ENCODE measurements around the gene FBXW8.

The FBXW8 gene

DNA sequence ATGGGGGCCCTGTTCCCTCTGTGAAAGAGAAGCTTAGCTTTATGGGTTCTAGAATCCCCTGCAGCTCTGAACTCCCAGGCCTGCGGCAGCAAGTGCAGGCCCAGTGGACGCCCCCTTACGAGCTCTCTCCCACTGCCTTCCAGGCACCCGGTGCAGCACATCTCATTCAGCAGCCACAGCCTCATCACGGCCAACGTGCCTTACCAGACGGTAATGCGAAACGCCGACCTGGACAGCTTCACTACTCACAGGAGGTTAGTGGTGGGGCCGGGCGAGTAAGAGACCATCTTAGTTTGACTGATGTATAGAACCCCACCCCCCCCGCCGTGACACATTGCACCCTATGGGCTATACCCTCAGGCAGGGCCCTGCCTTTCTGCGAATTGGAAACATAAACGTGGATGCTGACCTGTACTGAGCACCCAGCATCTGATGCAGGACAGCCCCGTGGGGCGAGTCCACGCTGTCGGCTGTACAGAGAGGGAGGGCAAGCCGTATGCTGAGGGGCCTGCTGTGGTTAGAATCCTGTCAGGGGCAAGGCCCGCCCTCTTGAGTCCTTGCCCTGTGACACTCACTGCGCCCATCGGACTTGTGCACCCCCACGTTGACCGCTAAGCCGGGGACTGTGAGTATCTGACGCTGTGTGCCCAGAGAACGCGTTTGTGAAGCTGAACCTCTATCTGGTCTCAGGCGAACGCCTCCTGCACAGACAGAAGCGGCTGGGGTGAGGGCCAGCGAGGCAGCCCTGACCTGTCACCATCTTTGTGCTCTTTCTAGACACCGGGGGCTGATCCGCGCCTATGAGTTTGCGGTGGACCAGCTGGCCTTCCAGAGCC is 116.7 kb downstream of the FBXW8 start:
- TF ChIP-seq, protein P1, sequence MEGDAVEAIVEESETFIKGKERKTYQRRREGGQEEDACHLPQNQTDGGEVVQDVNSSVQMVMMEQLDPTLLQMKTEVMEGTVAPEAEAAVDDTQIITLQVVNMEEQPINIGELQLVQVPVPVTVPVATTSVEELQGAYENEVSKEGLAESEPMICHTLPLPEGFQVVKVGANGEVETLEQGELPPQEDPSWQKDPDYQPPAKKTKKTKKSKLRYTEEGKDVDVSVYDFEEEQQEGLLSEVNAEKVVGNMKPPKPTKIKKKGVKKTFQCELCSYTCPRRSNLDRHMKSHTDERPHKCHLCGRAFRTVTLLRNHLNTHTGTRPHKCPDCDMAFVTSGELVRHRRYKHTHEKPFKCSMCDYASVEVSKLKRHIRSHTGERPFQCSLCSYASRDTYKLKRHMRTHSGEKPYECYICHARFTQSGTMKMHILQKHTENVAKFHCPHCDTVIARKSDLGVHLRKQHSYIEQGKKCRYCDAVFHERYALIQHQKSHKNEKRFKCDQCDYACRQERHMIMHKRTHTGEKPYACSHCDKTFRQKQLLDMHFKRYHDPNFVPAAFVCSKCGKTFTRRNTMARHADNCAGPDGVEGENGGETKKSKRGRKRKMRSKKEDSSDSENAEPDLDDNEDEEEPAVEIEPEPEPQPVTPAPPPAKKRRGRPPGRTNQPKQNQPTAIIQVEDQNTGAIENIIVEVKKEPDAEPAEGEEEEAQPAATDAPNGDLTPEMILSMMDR (conservative IDR thresholded peaks at IDR 0.05): no peak
- peak overlapping the region; percentile 40; the same call in 1 of the 2 replicates for H3K27ac ChIP-seq

DNA sequence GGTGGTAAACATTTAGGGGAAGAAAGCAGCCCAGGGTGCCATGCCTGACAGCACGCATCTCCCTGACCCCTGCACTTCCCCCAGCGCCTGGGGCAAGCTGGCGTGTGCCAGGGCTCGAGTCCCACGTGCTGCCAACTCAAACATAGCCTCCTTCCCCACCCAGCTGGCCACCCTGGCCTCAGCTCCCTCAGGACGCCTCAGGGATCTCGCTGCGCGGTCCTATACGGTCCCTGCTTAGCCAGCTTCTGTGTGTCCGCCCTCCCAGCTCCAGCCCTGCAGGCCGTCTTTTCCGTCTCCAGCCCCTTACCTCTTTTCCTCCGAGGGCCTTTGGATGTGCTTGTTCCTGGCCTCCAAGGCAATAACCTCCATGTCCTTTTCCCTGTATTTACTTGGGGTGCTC is 117.5 kb downstream of the FBXW8 start:
- H3K27ac ChIP-seq: peak overlapping the region; percentile 40; the same call in 1 of the 2 replicates
- TF ChIP-seq, protein P1 (conservative IDR thresholded peaks at IDR 0.05): no peak

DNA sequence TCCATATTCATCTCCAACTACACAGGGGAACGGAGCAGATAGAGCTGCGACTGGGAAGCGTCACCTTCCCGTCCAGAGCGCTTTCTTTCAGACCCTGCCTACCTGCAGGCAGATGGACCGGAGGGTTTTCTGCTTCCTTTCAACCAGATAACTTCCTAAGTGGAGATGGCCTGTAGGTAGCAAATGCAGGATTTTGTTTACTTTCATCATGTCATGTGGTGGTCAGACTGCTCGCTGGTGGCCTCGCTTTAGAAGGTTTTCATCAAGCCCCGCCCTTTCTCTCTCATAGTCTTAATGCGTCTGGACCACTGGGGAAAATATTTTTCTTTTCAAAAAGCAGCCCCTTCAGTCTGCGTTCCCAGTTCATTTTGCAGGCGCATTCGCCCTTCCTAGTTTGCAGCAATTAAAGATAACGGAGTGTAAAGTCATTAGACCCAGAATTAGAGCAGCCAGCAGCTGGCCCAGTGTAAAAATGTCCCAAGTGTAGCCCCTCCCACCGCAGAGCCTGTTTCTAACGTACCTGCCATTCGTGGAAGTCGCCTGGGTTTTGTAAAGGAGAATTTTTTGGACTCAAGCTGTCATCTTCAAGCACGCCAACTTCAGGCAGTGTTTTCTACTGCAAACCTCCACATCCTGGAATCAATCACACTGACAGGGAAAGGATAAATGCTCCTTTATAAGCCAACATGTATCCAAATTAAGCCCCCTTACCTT is 119.6 kb downstream of the FBXW8 start:
- peak overlapping the region; percentile 40; the same call in 1 of the 2 replicates for H3K27ac ChIP-seq
- TF ChIP-seq, protein P1 (conservative IDR thresholded peaks at IDR 0.05): no peak

DNA sequence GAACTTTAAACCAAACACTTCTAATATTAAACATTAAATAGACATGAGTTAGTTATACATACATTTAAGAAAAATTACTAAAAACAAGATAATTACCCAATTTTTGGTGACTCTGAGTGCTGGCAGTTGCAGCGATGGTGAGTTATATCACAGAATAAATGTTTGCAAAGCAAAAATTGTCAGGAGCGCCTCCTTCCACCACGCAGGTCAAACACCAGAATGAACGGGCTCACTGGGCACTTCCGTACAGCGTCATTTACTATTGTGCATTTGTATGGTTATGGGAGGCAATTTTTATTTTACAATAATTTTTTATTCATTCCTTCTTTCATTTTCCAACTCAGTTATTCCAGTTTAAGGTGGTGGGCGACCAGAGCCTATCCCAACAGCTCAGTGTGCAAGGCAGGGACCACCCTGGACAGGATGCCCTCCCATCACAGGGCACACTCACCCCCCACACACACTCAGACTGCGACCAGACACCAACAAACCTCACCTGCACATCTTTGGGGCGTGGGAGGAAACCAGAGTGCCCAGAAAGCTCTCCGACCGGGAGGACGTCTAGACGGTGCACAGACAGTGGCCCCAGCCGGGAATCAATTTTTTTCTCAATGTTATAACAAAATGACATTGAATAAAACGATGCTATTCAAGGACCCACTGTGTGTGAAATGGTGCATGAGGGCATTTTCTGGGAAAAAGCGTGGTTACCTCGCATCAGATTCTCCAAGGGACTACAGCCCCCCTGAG is 121.3 kb downstream of the FBXW8 start:
- TF ChIP-seq, protein P1 (conservative IDR thresholded peaks at IDR 0.05): no peak

DNA sequence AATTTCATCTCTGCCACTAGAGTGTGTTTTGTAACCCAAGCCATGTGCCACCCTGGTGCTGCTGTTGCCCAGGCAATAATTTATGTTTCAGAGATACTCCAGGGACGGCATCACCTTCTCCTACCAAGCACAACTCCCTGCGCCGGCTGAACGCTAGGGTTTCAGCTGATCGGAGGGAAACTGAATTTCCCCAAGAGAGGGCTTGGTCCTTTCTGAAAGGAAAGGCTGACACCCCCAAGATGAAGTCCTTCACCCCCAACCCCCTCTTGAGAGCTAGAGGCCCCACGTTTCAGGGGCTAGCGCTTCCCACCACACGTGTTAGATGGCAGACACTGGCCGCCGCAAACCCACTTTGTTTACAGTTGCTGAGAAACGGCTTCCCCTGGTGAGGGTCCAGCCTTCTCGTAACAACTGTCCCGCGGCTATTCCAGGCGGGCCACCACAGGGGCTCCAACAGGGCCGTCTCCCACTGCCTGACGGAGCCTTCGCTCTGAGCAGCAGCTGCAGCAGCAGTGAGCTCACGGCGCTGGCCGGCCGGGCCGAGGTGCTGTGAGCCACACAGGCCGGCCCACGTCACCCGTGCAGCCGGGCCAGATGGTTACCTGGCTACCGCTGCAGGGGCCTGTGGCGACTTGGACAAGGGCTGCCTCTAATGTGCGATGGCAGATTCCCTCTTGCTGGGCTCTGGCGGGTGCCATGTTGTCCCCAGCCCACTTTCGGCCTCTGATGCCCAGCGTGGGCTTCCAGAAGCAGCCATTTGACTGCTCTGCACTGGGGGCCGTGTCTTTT is 122.0 kb downstream of the FBXW8 start:
- TF ChIP-seq, protein P1 (conservative IDR thresholded peaks at IDR 0.05): no peak
- H3K27ac ChIP-seq: peak overlapping the region; percentile 80

More for the DNA sequence above, 121.3 kb downstream of the FBXW8 start:
- no peak overlapping the region for H3K27ac ChIP-seq

DNA sequence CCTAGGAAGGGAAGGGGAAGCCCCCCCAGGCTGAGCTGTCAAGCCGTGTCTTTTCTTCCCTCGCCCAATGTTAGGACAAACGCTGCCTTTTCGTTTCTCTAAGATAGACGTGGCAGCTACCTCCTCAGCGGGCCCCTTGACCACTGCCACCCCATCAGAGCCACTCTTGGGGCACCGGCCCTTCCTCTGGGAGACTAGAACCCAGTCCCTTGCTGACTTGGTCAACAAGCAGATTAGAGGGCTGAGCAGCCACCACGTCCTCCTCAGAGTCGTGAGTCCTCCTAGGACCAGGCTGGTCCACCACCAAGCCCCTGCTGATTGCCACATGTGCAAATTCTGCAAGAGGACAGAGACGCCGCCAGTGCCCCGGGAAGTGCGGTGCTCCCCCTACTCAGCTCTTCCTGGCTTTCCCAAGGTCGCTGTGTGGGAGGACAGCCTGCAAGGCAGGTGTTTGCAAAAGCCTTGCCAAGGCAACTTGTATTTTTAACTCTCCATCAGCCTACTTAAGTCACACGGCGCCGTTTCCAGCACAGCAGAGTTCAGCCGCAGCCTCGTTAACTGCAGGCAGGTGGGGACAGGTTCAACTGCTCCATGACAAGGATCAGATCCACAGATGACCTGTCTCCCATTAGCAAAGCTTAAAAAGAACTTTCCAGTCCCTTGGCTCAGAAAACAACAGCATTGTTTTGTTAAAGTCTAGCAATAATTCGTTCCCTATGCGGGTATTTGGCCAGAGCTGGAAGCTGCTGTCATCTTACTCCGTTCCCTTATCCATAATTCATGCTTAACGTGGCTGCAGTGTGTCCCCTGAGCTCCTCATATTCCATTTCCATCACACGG is 122.9 kb downstream of the FBXW8 start:
- peak overlapping the region; percentile 80 for H3K27ac ChIP-seq
- TF ChIP-seq, protein P1 (conservative IDR thresholded peaks at IDR 0.05): peak; percentile 17

Measured in VCaP (cell line).